ENCODE measurements around the gene ZNF726.
"Not testable (repeated sequence)": the region's sequence is repeated elsewhere in the genome, so short reads cannot be mapped to it uniquely, and the experiment has no call there.

The ZNF726 gene

GRCh38 chr19:23943411-23943810 lies 28.7 kb downstream of the ZNF726 start:
- no peak for DNase-seq (ENCODE audit: extremely low read depth, low read depth)
- no peak for TF ChIP-seq CTCF (IDR thresholded peaks at IDR 0.05; ENCODE audit: low read depth, low read length)

- no peak for TF ChIP-seq CTCF (IDR thresholded peaks at IDR 0.05; ENCODE audit: low read depth, low read length)
- no peak for DNase-seq (ENCODE audit: extremely low read depth, low read depth)
These were observed 31.9 kb downstream of the ZNF726 start for GRCh38 chr19:23946569-23946968.

- DNase-seq (ENCODE audit: extremely low read depth, low read depth): no peak
- no peak for TF ChIP-seq CTCF (IDR thresholded peaks at IDR 0.05; ENCODE audit: low read depth, low read length)
These were observed 34.9 kb downstream of the ZNF726 start for GRCh38 chr19:23949611-23950010.

- TF ChIP-seq CTCF (IDR thresholded peaks at IDR 0.05; ENCODE audit: low read depth, low read length): no peak
These were observed 41.4 kb downstream of the ZNF726 start for GRCh38 chr19:23956051-23956450.

GRCh38 chr19:23957660-23958281 lies 43.1 kb downstream of the ZNF726 start:
- no peak for TF ChIP-seq CTCF (IDR thresholded peaks at IDR 0.05; ENCODE audit: low read depth, low read length)
- peak; percentile 27 for DNase-seq (ENCODE audit: extremely low read depth, low read depth)

More at GRCh38 chr19:23956051-23956450, 41.4 kb downstream of the ZNF726 start:
- no peak for DNase-seq (ENCODE audit: extremely low read depth, low read depth)

- DNase-seq (ENCODE audit: extremely low read depth, low read depth): not testable (repeated sequence)
These were observed 48.7 kb downstream of the ZNF726 start for GRCh38 chr19:23963396-23963795.

- not testable (repeated sequence) for DNase-seq (ENCODE audit: extremely low read depth, low read depth)
These were observed 49.2 kb downstream of the ZNF726 start for GRCh38 chr19:23963881-23964280.

GRCh38 chr19:23964334-23964733 lies 49.6 kb downstream of the ZNF726 start:
- not testable (repeated sequence) for DNase-seq (ENCODE audit: extremely low read depth, low read depth)

- no peak for DNase-seq (ENCODE audit: extremely low read depth, low read depth)
- TF ChIP-seq CTCF (IDR thresholded peaks at IDR 0.05; ENCODE audit: low read depth, low read length): no peak
These were observed 54.9 kb downstream of the ZNF726 start for GRCh38 chr19:23969630-23970029.

Measured in AG09319 (cell line).